GM19023 (cell line): Measurements from ENCODE around the gene NFYC.

Experiments used
- ATAC-seq: cut with Tn5 transposase; IDR thresholded peaks from one replicate; pipeline ENCODE4 v1.9.1; 2021; ENCODE audit warnings: mild to moderate bottlenecking, moderate library complexity; ENCODE audit not compliant: unreplicated experiment

Gene NFYC

GRCh38 chr1:40691538-40692428 is at the start of gene NFYC:
NFYC (plus strand) TSS chr1:40691704; CDS start chr1:40738844, 47,140 bp downstream.
- peak; percentile 80 for ATAC-seq

DNA sequence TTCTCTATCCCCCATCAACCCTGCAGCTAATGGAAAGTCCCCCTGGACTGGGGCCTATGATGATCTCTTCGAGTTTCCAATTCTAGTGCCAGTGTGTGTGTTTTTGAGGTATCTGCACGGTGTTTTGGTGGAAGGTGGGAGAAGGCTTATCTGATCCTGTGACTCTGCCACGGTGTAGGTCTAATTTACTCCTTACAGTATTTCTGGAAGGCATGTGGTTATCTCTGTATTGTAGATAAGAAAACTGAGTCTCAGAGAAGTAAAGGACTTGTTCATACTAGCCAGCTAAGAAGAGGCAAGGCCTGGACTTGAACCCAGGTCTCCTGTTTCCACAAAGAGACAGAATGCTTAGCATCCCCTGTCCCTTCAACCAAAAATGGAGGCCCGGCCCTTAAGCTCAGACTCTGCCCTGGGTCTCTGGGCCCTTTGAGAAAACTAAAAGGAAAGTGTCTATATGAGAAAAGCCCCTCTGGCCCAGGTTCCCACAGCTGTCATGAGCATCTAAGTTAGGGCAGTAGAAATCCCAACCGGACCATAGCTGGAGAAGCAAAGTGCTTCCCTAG is 46.3 kb upstream of the NFYC start:
- no peak for ATAC-seq

DNA sequence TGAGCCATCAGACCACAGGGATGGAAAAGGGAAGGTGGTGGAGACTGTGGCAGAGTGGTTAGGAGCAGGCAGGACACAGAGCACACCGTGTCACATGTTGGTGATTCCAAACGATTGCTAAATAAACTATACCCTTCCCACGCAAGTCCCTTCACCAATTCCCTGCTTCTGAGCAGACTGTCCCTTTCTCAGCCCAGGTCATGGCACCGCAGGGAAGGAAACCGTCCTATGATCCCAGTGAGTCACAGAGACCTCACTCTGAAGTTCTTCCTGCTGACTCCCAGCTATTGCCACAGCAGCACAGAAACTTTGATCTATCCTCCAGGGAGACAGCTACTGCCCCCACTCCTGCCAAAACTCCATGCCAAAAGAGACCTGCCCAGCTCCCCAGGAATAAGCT is 45.2 kb upstream of the NFYC start:
- no peak for ATAC-seq

DNA sequence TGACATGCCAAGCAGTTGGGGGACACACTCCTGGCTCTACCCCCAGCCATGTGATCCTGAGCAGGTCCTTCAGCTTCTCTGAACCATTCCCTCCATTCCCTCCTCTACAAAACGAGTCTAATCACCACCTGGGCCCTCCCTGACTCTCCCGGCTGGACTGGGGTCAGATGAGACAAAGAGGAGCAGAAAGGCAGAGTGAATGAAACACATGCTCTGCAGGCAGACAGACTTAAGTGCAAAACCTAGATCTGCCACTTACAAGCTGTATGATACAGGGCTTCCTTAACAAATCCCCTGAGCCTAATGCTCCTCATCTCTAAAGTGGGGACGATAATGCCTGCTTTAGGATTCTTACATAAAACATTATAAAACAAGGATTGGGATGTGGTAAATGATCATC is 43.3 kb upstream of the NFYC start:
- ATAC-seq = no peak

DNA sequence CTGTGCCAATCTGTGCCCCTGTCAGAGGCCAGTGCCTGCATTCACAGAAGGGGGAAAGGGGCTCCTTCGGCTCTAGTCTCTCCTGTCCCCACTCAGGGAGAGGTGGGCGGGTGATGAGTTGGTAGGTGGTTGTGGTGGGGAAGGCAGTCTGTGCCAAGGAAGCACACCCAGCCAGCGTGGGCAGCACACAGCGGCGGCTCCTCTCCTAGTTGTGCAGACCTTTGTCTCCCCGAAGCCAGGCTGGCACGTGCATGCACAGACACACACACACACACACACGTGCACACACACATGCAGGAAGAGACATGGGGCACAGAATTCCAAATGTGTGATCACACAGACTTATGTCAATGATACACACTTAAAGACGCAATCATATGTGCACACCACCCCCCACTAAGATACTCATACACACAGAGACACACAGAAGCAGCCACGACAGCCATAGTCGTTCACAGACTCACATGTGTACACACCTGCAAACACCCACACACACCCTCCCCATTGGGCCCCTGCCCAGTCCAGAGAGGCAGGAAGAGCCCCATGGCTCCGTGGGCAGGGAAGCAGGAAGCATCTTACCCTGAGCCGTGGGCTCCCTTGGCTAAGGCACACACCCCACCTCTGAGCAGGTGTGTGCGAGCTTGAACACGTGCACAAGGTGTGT is 42.4 kb upstream of the NFYC start:
- ATAC-seq = no peak

DNA sequence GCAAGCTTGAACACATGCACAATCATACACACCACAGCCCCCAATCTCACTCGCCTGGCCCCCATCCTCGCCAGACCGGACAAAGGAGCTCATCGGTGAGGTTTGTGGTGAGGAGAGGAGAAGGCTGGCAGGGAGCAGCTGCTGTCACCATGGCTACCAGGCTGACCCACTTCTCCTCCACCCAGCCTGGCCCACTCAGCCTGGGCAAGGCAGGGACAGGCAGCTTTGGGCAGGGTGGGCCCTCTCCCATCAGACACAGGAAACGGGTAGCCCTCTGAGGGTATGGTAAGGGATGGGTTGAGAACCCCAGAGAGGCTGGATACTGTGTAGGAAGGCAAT is 41.9 kb upstream of the NFYC start:
- no peak for ATAC-seq

GRCh38 chr1:40650075-40650474 is 41.4 kb upstream of the NFYC start:
- no peak for ATAC-seq

DNA sequence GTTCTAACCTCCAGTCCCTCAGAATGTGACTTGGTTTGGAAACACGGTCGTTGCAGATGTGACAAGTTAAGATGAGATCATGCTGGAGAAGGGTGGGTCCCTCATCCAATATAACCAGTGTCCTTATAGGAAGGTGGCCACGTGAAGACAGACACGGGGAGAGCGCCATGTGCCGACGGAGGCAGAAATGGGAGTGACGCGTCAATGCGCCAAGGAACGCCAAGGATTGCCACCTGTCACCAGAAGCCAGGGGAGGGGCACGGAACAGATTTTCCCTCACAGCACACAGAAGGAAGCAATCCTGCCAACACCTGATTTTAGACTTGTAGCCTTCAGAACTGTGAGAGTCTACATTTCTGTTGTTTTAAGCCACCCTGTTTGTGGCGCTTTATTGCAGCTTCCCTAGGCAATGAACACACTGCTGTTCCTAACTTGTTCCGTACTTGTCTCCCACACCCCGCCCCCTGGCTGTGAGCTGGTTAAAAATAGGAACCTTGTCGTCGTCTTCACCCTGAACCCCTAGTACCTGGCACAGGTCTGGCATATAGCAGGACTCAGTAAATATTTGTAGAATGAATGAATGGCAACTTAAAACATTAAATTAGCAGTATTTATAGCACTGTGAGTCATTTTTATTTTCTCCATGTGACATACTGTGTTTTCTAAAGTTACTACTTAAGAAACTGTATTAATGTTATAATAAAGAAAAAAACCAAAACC is 40.2 kb upstream of the NFYC start:
- no peak for ATAC-seq

- no peak for ATAC-seq
Observed at GRCh38 chr1:40652468-40652867, 39.0 kb upstream of the NFYC start.

DNA sequence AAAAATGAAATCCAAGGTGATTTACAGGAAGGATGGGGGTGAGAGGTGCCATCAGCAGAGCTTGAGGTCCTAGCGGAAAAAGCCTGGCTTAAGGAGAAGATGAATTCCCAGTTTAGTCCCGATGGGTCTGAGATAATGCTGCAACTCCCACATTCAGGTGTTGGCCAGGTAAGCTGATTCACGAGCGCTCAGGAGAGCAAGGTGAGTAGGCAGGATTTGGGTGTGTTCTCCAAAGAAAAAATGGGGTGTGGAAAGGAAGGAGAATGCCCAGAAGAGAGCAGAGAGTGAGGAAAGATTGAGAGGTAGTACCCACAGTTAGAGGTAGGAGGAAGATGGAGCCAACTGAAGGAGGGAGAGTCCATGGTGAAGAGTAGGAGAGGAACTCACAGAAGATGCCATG is 38.5 kb upstream of the NFYC start:
- ATAC-seq = no peak

GRCh38 chr1:40653851-40654537 is 37.5 kb upstream of the NFYC start:
- ATAC-seq = no peak

- no peak for ATAC-seq
Observed at GRCh38 chr1:40657046-40657445, 34.5 kb upstream of the NFYC start.

DNA sequence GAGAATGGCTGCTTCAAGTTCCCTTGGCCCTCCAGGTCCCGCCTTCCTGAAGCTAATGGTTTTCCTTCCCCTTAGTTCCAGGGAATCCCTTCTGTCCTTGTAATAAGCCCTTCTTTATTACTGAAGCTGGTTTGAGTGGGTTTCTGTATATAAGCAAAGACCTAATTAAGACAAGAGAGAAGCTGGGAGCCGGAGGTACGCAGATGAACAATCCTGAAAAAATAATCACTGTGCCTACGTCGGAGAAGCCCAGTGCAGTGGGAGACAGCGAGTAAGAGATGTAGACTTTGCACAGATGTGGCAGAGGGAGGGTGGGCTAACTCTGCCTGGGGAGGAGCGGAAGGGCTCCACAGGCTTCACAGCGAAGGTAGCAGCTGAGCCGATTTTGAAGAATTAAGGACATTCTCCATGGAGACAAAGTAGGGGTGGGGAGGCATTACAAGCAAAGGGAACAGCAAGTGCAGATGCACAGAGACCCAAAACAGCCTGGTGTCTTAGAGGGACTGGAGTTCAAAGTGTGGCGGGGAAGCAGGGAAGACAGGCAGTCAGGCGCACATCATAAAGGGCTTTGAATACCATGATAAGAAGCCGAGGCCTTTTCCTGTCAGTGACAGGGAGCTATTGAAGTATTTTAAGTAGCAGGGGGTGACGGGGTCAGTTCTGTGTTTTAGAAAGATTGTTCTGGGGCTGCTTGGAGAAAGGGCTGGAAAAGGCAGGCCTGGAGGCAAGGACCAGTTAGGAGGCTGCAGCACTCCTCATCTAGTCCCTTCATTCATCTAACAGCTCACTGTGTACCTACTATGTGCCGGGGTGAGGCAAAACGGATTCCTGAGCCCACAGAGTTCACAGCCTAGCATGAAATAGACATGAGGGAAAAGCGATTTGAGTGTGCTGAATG is 32.5 kb upstream of the NFYC start:
- ATAC-seq = no peak

DNA sequence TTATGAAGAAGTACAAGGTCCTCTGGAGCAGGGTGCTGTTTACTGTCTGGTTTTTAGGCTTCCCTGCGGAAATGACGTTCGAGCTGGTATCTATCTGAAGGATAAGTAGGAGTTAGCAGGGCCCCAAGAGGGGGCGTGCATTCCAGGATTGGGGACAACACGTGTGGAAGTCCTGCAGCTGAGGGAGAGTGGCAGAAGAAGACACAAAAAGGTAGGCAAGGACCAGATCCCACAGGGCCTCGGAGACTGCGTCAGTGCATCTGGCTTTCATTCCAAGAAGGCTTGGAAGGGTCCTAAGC is 31.9 kb upstream of the NFYC start:
- ATAC-seq = no peak

DNA sequence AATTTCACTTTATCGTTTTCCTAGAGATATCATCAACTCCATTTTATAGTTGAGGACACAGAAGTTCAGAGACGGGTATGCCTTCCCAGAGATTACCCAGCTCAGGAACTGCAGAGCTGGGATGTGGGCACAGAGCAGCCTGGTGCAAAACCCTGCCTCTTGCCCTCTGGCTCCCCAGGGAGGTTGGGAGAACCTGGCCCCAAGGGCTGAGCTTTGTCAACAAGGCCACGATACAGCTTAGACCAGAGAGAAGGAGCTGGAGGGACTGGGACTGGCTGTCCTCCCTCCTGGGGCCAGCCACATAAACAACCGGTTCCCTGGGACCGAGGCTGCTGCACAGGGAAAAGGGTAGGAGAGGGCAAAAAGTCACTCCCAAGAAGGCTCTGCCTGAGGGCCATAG is 29.8 kb upstream of the NFYC start:
- no peak for ATAC-seq

- no peak for ATAC-seq
Observed at GRCh38 chr1:40662151-40662550, 29.4 kb upstream of the NFYC start.

GRCh38 chr1:40662864-40663263 is 28.6 kb upstream of the NFYC start:
- no peak for ATAC-seq

DNA sequence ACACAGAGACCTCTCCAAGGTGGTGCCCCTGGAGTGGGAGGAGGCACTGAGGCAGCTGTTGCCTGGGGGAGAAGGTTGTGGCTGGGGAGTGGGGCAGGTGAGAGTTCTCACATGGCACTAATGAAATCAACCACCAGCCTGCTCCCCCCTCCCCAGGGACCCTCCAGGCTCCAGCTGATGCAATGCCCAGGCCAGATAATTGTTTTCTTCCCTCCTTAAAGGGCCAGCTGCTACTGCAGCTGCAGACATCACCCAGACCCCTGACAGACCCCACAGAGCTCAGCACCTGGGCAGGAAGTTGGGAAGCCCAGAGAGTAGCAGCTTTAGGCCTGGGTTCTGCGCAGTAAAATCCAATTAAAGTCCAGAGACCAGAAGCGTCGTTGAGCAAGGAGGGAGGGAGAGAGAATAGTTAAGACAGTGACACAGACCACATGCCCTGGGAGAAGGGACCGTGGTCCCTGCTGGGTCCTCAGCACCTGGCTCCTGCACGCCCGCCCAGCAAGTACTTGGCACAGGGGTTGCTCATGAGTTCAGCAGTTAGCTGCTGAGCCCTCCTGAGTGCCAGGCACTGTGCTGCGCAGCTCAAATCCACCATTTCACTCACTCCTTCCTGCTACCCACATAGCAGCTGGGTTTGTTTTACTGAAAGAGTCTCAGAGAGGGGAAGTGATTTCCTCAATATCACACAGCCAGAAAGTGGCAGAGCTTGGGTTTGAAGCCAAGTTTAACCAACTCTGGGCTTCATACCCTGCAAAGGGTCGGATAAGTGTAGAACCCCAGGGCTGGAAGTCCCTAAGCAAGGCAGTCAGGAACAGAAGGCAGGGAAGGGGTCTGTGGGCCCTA is 28.0 kb upstream of the NFYC start:
- ATAC-seq = no peak

DNA sequence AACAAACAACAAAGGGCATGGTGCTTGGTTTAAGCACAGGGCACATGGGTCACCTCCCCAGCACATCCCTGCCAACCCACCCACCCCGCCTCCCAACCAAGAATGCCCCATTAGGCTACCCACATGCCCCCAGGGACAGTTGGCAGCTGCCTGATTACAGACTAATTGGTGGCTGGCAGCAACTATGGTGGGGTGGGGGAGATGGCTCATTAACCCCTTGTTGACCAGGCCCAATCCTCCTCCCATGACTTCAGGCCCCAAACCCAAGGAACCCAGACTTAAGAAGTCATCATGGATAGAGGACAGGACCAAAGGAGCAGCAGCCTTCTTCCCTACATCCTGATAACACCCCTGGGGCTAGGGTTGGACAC is 27.4 kb upstream of the NFYC start:
- ATAC-seq = no peak
